GM19023 (cell line): ENCODE results near the gene NRXN3.
"Not testable (repeated sequence)": the region's sequence is repeated elsewhere in the genome, so short reads cannot be mapped to it uniquely, and the experiment has no call there.

Source experiments
- ATAC-seq: cut with Tn5 transposase; IDR thresholded peaks from one replicate; pipeline ENCODE4 v1.9.1; 2021; ENCODE audit warnings: mild to moderate bottlenecking, moderate library complexity; ENCODE audit not compliant: unreplicated experiment

NRXN3 gene

DNA sequence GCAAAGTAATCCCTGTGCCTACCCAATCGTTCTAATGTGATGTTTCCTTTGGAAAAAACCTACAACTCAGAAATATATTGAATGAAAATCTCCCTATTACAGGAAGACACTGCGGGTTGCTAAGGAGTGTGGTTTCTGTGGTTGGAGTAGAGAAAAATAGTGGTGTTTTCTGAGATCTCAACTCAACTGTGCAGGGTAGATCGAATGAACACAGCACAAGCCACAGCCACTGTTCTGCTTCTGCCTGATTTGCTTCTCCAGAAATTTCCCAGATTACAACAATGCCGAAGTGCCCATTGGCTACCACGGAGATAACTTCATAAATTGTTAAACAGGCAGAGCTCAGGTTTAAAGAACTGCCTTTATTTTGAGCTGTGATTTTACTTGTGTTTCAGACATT lies 1560.8 kb downstream of the NRXN3 start:
- ATAC-seq = no peak

DNA sequence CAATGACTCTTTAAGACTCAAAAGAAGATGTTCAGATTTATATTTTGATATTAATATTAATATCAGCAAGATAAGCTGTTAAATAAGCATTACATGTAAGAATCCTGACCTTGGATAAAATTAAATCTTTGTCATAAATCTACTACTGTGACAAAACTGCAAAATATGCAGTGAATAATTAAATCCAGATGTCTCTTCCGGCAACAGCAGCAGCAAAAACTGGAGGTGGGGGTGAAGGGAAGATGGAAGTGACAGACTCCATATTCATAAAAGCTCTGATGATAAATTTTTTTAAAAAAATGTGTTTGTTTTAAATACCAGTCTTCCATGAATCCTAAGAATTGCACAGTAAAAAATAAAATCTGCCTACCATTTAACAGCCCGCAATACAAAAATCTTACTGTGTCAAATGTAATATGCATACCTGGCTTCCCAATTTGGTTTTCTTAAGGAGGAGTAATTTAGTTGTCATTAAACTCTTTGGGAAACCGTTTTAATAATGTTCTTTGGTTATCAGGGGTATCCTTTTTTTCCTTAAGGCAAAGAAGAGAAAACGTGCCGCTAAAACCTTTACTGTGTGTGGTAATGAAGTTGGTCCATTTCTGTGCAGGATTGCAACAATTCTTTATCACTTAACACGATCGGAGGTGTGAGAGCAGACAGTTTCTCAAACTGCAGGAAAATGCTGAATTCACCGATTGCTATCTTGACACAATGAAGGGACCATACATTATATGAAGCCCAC lies 1562.9 kb downstream of the NRXN3 start:
- ATAC-seq = no peak

DNA sequence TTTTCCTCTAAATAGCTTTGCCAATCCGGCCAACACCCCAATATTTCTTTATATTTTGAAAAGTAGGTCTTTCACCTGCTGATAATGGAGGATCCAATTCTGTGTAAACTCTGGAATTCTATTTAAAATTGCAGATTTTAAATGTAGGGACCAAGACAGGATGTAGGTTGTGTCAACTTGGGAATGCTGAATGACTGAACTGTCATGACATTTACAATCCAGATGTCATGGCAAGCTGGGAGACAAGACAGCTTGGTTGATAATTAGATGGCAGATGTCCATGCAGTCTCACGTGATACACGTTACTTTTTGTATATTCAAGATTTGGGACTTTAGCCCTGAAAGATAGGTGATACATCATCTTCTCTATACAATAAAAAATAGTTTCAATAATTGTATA lies 1564.0 kb downstream of the NRXN3 start:
- ATAC-seq = no peak

DNA sequence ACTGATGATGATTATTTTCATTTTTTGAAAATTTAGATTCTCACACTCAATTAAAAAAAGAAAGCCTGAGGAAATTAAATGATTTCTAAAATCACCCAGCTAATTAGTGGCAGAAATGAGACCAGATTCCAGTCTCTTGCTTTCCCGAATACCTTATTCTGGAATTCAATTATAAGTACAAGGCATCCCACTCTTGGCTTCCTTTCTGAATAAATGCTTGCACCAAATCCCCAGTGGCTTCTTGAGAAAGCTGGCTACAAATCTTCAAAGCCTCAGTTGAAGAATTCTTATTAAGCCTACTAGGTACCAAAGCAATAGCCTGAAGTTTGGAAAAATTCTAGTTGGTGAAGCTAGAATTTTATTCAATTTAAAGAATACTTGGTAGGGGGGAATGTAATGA lies 1564.5 kb downstream of the NRXN3 start:
- no peak for ATAC-seq

DNA sequence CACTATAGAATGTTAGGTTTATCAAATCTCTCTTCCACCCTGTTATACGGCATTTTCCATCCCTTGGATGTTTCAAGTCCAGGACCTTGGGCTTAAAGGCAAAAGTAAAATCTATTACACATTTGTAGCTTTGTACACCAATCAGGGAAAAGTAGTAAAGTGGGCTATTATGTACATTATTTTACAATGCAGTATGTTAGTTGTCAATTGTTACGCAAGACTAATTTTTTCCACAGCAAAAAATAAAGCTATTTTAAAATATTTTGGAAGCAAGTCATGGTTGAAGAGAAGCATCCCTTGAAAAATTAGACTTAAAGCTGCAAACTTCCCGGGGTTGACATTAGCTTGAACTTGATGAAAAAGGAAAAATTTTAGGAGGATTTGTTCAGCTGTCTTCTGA lies 1564.9 kb downstream of the NRXN3 start:
- ATAC-seq = no peak

DNA sequence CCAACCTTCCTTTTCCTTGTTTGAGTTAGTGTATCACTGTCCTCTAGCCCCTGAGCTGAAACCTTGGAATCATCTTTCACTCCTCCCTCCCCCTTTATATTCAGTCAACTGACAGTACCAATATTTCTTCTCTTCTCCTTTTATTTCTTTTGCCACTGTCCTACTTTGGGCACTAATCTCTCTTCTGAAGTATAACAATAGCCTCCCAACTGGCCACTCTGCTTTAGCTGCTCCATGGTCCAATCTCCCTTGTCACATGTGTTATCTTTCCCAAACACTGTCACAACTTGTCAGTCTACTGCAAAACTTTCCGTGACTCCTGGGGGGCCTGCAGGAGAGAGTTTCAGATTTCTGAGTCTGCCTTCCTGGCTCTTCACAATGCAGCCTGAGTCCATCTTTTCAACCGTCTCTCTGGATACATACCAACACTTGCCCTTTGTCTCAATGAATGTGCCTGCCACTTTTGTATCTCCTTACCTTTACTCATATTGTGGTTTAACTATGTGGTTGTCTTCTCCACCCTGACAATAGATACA lies 1570.0 kb downstream of the NRXN3 start:
- ATAC-seq = no peak

DNA sequence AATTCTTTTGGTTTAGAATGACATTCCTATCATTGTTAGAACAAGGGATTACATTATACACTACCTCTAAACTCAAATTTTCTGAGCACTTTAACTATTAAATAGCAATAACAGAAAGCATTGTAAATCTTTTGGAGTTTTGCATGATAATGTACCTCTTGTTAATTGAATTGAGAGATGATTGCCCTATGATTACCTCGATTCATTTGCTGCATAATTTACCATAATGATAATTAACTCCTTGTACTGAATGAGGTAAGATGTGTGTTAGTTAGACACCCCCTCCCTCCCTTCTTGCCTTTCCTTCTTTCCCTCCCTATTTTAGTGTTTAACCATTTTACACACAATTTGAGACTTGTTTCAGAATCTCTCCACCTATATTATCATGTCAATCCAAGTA lies 1572.0 kb downstream of the NRXN3 start:
- no peak for ATAC-seq

DNA sequence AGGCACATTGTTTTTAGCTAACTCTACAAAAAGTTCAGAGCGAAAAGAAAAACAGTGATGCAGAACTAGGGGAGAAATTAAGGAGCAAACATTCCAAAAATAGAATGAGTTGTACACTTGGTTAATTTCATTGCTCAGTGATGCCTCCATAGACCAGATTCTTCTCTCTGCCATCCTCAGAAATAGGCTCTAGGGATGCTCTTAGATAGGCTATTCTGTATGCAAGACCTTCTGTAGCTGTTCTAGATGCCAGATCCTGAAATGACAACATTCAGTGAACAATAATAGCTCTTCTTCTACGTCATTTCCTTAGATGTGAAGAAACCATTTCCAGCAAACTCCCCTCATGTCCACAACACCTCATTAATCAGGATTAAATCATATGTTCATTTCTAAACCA lies 1574.9 kb downstream of the NRXN3 start:
- ATAC-seq = no peak

DNA sequence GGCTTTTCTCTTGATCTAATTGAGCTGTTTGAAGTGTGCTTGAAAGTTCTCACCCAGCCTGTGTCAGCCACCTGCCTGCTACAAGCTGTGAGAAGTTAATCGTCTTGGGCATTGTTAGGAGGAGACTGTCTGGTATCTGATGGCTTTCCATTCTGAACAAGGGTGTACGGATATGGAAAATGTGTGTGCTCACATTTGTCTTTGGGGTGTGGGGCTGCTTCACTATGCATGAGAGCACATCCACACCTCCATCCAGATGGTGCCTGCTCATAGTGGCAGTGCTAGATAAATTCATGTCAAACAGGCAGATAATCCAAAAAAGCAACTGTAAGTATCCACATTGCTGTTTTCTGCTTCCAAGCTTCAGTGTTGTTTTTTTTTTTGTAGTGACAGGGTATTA lies 1578.9 kb downstream of the NRXN3 start:
- ATAC-seq = no peak

DNA sequence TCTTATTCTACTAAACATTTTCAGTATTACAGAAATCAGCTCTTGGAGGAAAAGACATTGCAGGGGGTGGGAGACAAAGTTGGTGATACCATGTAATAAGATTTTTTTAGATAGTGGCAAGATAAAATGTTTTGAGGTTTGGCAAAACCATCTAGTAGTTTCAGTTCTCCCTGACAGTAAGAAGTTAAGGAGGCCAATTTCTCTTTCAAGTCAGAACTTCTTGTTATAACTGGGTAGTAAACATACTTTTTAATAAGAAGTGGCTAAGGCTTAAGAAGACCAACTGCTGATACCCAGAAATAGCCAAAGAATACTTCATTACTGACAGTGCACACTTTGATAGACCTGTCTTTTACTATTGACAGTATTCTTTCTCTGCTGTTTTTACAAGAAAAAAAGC lies 1588.8 kb downstream of the NRXN3 start:
- no peak for ATAC-seq

DNA sequence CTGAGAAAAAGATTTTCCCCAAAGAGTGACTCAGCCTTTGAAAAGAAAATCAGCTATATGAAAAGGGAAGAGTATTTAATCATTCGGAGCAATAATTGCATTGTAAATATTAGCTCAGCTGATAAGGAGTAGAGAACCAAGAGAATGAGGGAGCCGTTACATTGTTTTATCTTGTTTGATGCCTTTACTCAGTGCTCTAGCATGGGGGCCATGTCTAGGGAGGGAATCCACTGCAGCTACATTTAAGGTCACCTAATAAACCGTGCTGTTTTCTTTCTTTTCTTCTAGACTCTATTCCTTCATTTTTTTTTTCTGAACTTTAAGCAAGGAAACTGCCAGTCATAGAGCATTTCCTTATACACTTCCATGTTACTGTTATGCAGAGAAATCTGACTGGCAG lies 1594.2 kb downstream of the NRXN3 start:
- ATAC-seq = no peak

DNA sequence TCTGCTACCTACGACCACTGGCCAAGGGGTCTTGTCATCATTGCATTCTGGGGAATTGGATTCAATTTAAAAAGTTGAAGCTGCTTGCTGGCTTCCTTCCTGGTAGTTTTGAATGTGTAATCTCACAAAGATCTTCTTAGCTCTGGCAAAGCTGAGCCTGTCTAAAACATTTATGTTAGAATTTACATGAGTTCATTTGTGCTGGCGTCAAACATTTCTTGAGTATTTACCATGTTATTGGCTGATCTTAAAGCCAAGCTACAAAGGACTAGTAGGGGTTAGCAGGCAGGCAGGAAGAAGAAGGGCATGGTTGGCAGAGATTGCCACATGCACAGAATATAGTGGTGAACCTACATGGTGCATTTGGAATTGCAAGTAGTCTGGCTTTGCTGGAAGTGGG lies 1596.3 kb downstream of the NRXN3 start:
- ATAC-seq = no peak

DNA sequence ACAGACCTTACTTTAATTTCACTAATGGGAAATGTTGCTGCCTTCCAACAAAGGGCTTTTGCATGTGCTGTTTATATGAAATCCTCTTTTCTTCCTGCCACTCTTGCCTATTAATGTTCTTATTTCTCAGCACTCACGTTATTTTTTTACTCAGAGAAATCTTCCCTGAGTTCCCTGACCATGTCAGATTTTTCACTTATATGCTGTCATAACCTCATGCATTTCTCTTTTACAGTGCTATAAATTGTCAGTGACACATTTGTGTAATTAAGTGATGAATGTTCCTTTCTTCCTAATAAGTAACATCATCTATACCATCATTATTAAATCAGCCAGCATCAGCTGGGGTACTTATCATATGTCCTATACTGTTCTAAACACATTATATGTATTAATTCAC lies 1597.1 kb downstream of the NRXN3 start:
- ATAC-seq = no peak

DNA sequence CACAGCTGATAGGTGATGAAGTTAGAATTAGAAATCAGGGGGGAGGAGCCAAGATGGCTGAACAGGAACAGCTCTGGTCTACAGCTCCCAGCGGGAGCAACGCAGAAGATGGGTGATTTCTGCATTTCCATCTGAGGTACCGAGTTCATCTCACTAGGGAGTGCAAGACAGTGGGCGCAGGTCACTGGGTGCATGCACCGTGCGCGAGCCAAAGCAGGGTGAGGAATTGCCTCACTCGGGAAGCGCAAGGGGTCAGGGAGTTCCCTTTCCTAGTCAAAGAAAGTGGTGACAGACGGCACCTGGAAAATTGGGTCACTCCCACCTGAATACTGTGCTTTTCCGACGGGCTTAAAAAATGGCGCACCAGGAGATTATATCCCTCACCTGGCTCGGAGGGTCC lies 1597.5 kb downstream of the NRXN3 start:
- not testable (repeated sequence) for ATAC-seq

DNA sequence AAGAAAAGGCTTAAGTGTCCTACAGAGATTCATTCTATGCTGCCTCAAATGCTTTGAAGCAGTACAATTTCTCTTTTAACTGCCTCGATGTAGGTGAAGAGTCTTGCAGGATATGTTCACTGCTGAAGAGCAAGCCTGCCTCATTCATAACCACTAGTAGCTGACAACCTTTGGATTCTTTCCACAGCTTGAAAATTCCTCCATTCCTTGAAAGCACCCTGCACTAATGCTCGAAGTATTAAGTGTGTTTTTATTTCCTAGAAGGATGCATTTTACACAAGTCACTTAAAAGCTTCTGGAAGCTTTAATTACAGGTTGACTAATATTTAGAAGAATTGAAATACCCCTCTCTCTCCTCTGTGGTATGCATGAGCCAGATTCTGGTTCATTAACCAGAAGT lies 1611.7 kb downstream of the NRXN3 start:
- ATAC-seq = no peak

DNA sequence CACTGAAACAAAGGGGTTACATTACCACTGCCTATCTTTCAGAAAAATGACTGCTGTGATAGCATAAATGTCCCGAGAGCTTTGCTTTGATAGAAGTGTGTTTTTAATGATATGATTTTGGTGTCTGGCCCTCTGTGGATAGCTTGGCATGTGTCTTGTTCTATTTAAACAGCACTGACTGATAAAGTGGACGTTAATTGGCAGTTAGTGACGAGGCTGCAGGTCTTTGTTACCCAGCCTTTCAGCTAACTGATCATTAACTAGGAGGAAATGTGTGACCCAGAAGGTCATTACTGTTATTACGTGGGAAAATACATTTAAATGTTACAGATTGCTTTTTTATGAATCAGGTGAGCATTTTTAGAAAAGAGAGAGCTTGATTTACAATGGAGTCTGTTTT lies 1612.9 kb downstream of the NRXN3 start:
- ATAC-seq = no peak

DNA sequence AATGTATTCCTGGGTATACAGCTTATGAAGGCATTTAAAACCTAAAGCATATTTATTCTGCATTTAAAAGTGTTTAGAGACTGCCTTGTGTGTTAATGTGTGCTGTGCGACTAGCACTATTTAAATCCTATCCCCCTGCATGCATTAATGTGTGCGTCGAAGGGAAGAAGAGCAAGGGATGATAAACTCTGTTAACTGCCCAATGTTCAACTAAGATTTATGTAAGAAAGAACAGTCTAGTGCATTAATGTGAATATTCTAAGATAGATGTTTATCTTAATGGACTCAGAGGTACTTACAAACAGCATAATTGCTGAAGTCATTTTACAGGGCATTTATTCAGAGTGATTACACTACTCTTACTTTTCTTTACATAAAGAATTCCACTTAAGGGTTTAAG lies 1616.3 kb downstream of the NRXN3 start:
- no peak for ATAC-seq

DNA sequence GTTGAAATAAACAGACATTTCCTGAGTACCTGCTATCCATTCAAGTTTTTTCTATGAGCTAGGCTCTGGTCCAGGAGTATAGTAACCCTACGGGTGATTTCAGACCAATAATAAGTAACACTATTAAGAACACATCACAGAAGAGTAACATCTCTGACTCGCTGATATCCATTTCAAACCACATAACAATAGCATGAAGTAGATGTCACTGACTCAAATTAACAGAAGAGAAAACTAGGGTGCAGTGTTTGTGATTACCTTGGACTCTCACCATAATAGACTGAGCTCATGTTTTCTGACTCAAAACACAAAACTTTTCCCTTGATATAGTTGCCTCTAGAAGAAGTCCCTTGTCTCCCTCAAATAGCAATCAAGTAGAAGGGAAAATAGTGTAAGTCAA lies 1618.2 kb downstream of the NRXN3 start:
- ATAC-seq = no peak

DNA sequence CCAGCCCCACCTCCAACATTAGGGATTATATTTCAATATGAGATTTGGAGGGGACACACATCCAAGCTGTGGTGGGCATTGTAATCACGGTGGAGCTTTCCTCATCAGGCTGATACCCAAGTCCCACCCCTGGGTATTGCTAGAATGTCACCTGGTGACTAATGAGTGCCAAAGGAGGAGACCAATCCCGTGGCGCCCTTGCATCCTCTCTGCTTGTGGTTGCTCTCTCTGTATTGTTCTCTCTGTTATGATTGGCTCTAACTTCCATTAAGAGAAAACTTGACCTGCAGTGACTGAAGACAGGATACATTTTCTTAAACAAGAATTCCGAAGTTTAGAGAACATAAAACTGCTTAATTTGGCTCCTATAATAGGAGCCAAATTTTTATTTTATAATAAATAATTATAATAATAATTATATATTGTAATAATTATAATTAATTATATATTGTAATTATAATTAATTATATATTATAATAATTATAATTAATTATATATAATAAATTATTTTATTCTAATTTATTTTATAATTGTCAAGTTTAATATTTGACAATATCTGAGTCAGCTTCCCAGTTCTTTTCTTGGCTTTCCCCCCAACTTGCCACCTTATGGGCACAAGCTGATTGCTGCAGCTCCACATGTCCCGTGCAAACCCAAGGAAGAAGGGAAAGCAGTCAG lies 1621.0 kb downstream of the NRXN3 start:
- ATAC-seq = no peak

DNA sequence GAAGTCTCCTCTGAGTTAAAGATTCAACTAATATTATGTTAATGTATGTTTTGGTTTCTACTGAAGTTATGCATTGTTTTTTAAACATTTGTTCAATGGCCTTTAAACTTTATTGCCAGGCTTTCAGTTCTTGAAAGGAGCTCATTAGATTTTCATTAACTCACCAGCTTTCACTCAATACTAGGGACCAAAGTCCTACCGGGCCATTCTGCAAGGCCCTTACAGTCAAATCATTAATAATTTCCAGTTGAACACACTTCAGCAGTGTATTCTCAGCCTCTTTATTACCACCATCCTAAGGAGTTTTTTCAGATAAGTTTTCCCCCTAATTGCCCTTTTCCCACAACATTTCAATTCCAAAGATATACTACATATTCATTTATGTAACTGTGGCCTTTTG lies 1631.9 kb downstream of the NRXN3 start:
- ATAC-seq = no peak

DNA sequence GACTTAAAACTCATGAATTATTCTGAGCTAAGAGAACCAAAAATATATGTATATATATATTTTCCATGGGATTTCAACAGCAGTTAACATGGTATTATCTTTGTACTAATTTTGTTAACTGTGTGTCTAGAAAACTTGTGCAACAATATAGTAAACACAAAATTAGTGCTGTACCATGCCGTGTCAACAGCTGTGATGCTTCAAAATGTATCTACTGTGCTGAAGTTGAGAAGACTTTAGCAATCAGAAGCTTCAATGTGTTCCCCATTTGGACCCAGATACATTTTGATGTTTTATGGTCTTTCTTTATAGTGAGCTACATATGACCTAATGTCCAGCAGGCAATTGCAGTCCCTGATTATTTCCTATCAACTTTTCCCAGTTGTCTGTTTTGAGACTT lies 1635.5 kb downstream of the NRXN3 start:
- ATAC-seq = no peak

DNA sequence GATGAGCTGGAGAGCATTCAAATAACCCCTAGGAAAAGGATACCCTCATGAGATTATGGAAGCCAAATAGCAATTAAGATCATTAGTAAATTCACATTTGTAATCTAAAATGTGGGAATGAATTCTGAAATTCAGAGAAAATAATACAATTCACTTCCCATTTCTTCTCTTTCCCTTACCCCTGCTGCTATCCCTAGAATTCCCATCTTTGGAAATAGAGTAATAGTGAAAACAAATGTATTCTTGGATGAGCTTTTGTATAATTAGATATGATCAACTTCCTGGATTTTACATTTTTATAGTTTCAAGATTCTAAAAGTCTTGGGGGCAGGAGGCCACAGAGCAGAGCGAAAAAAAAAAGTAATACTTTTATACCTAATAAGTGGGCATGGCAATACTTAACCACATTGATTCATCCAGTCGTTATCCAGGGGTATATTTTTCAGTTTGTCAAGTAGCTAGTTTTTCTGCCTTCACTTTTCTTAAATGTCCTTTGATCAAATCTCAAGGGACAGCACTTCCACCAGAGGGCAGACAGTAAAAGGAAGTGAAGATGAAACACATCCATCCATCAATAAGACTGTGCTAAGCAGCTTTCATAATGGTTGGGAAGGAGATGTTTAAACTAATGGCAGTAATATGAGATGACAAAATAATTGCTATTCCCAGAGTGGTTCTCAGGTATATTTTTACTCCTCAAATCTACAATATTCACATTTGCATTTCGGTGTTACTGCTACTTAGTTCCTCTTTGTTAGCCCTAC lies 1639.9 kb downstream of the NRXN3 start:
- no peak for ATAC-seq
